ENCODE results near the gene TLE4. TPM values are rescaled to one million over a fixed set of nuclear protein-coding genes. Genes with fewer than 3 reads are reported as not detected.

Gene TLE4
- total RNA-seq, 1 experiment from 2014 or later = 8.1 TPM

DNA sequence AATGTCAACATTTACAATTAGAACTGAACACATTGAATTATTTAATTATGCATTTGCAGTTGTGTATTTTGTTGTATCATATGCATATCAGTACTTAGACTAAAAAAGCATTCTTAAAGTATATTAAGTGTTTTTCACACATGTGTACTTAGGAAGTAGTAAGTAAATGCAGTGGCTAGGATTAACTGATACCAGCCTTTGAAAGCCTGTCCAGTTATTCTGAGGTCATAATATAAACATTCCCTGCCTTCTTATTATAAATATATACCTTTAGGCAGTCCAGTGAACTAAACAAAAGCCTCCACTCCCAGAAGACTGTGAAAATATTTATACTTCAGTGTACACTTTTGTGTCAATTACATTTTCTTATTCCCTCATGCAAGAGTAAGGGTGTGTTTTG is 83.8 kb downstream of the TLE4 start:
- Mint-ChIP-seq H3K27me3 (ENCODE audit: insufficient read depth, unreplicated experiment) (no peaks in the 10 kb centered on the region), H3K4me3 (ENCODE audit: unreplicated experiment) (no peak overlapping the region), H3K9me3 (ENCODE audit: unreplicated experiment) (no peaks in the 10 kb centered on the region), H3K4me1 (ENCODE audit: low read depth, unreplicated experiment) (no peaks in the 10 kb centered on the region), H3K36me3 (ENCODE audit: insufficient read depth, unreplicated experiment) (no peaks in the 10 kb centered on the region), H3K27ac (ENCODE audit: unreplicated experiment) (no peak overlapping the region)
- H3K27me3 ChIP-seq (replicated peaks; ENCODE audit: control insufficient read depth, insufficient read depth, low read length) = no peaks in the 10 kb centered on the region
- BruUV-seq (replicated peaks) = no TSS peak
- ChIA-PET POLR2A (no interaction called here), CTCF (no interaction called here)
- intact Hi-C loops (cut with micrococcal nuclease; ENCODE audit: unreplicated experiment) = no loop called here
- no peaks in the 10 kb centered on the region for H3K9me3 ChIP-seq
- no peak for DNase-seq
- TF ChIP-seq, protein P1, sequence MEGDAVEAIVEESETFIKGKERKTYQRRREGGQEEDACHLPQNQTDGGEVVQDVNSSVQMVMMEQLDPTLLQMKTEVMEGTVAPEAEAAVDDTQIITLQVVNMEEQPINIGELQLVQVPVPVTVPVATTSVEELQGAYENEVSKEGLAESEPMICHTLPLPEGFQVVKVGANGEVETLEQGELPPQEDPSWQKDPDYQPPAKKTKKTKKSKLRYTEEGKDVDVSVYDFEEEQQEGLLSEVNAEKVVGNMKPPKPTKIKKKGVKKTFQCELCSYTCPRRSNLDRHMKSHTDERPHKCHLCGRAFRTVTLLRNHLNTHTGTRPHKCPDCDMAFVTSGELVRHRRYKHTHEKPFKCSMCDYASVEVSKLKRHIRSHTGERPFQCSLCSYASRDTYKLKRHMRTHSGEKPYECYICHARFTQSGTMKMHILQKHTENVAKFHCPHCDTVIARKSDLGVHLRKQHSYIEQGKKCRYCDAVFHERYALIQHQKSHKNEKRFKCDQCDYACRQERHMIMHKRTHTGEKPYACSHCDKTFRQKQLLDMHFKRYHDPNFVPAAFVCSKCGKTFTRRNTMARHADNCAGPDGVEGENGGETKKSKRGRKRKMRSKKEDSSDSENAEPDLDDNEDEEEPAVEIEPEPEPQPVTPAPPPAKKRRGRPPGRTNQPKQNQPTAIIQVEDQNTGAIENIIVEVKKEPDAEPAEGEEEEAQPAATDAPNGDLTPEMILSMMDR (IDR thresholded peaks at IDR 0.05; ENCODE audit: insufficient read depth in 1 of 2, low read depth in 1 of 2, low read length in 1 of 2, severe bottlenecking in 1 of 2, unreplicated experiment in 1 of 2) = no peak
- no peaks in the 10 kb centered on the region for H3K36me3 ChIP-seq (ENCODE audit: control insufficient read depth, insufficient read depth, low read length)
- no peak overlapping the region for H3K4me3 ChIP-seq (ENCODE audit: low read depth, low read length)
- no peaks in the 10 kb centered on the region for H3K4me1 ChIP-seq

DNA sequence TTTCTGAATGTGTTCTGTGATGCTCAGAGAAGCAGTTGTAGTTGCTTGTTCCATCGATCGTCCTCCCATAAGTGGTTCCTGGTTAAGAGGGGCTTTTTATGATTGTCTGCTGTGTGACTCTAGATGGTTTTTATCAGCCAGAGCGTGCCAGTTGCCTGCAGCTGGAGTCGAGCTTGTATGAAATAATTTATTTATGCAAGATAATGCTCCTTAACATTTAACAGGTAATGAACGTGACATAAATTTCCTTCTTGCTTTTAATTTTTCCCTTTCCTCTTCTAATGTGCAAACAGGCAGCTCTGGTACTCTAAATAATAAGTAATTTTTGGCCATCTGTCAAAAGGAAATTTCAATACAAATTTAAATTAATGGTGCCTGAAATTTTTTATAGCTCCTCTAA is 84.4 kb downstream of the TLE4 start:
- ChIA-PET POLR2A (no interaction called here), CTCF (no interaction called here)
- H3K36me3 ChIP-seq (ENCODE audit: control insufficient read depth, insufficient read depth, low read length) = no peaks in the 10 kb centered on the region
- intact Hi-C loops (cut with micrococcal nuclease; ENCODE audit: unreplicated experiment) = no loop called here
- no peaks in the 10 kb centered on the region for H3K27me3 ChIP-seq (replicated peaks; ENCODE audit: control insufficient read depth, insufficient read depth, low read length)
- TF ChIP-seq, protein P1 (IDR thresholded peaks at IDR 0.05; ENCODE audit: insufficient read depth in 1 of 2, low read depth in 1 of 2, low read length in 1 of 2, severe bottlenecking in 1 of 2, unreplicated experiment in 1 of 2) = no peak
- DNase-seq = no peak
- no peaks in the 10 kb centered on the region for H3K9me3 ChIP-seq
- H3K4me3 Mint-ChIP-seq (ENCODE audit: unreplicated experiment) = no peak overlapping the region
- no peak overlapping the region for H3K4me3 ChIP-seq (ENCODE audit: low read depth, low read length)
- no peak overlapping the region for H3K27ac Mint-ChIP-seq (ENCODE audit: unreplicated experiment)
- BruUV-seq (replicated peaks) = no TSS peak
- no peaks in the 10 kb centered on the region for H3K36me3 Mint-ChIP-seq (ENCODE audit: insufficient read depth, unreplicated experiment)
- no peaks in the 10 kb centered on the region for H3K4me1 Mint-ChIP-seq (ENCODE audit: low read depth, unreplicated experiment)
- H3K9me3 Mint-ChIP-seq (ENCODE audit: unreplicated experiment) = no peaks in the 10 kb centered on the region
- H3K27me3 Mint-ChIP-seq (ENCODE audit: insufficient read depth, unreplicated experiment) = no peaks in the 10 kb centered on the region
- no peaks in the 10 kb centered on the region for H3K4me1 ChIP-seq

DNA sequence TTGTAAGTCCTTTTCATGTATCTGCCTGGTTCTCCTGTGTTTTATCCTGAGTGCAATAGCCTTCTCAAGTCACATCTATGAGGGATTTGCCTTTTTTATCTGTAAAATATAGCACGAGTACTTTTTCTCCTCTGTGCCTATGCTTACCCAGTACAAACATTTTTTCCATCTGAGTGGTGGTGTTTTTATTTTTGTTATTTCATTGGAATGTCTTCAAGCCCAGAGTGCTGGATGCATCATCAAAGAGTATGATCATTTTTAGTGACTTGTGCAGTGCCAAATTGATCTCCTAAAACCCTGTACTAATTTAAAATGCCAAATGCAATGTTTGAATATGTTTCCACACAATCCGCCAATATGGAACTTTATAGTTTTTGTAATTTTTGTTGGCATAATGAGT is 86.1 kb downstream of the TLE4 start:
- H3K4me1 ChIP-seq = no peaks in the 10 kb centered on the region
- no peak overlapping the region for H3K4me3 ChIP-seq (ENCODE audit: low read depth, low read length)
- H3K9me3 ChIP-seq = no peaks in the 10 kb centered on the region
- ChIA-PET POLR2A (no interaction called here), CTCF (no interaction called here)
- Mint-ChIP-seq H3K36me3 (ENCODE audit: insufficient read depth, unreplicated experiment) (no peaks in the 10 kb centered on the region), H3K9me3 (ENCODE audit: unreplicated experiment) (no peaks in the 10 kb centered on the region), H3K4me3 (ENCODE audit: unreplicated experiment) (no peak overlapping the region), H3K27me3 (ENCODE audit: insufficient read depth, unreplicated experiment) (no peaks in the 10 kb centered on the region), H3K4me1 (ENCODE audit: low read depth, unreplicated experiment) (no peaks in the 10 kb centered on the region), H3K27ac (ENCODE audit: unreplicated experiment) (no peak overlapping the region)
- no peaks in the 10 kb centered on the region for H3K27me3 ChIP-seq (replicated peaks; ENCODE audit: control insufficient read depth, insufficient read depth, low read length)
- TF ChIP-seq, protein P1 (IDR thresholded peaks at IDR 0.05; ENCODE audit: insufficient read depth in 1 of 2, low read depth in 1 of 2, low read length in 1 of 2, severe bottlenecking in 1 of 2, unreplicated experiment in 1 of 2) = no peak
- DNase-seq = no peak
- intact Hi-C loops (cut with micrococcal nuclease; ENCODE audit: unreplicated experiment) = no loop called here
- no peaks in the 10 kb centered on the region for H3K36me3 ChIP-seq (ENCODE audit: control insufficient read depth, insufficient read depth, low read length)
- no TSS peak for BruUV-seq (replicated peaks)
